Coronary artery (tissue), 2 donors: ENCODE data around the gene FAH.
A peak's percentile ranks its signal among the peaks of the same experiment; 100 is the strongest.

Experiments
- DNase-seq: peaks from one replicate; pipeline ENCODE4 v3.0.0-alpha.2; 2017; ENCODE audit warnings: low spot score
- H3K27ac ChIP-seq, 2 donors: fragments of 200-600 bp; sonication (generic); one replicate each; pipeline ENCODE4 v1.5.1; 2016 to 2019
- H3K4me3 ChIP-seq: fragments of 200-600 bp; sonication (generic); 2 replicates; pipeline ENCODE4 v1.5.1; 2016; ENCODE audit warnings: mild to moderate bottlenecking, moderate library complexity
- TF ChIP-seq, protein P1 (sequence below): fragments of 200-600 bp; sonication (generic); IDR thresholded peaks from one replicate; pipeline ENCODE4 v1.5.1; 2019; ENCODE audit warnings: antibody characterized with exemption

Gene FAH

DNA sequence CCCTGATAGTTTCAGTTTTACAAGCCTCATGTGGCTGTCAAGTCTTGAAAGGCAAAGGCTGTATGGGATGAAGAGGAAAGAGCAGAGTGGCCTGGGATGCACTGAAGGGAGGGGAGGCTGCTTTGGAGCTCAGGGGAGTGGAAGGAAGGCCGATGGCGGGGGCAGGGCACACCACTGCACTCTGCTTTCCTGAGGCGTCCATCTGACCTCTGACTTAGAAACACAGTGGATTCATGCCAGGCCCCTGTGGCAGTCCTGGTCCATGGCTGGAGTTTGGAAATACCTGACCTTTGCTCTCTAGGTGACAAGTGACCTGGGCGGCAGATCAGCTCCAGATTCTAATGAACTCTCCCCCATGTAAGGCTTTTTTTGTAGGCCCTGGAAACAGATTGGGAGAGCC is 19.0 kb downstream of the FAH start:
- Histone ChIP-seq H3K4me3 (no peak overlapping the region), H3K27ac (no peak overlapping the region)
- TF ChIP-seq, protein P1, sequence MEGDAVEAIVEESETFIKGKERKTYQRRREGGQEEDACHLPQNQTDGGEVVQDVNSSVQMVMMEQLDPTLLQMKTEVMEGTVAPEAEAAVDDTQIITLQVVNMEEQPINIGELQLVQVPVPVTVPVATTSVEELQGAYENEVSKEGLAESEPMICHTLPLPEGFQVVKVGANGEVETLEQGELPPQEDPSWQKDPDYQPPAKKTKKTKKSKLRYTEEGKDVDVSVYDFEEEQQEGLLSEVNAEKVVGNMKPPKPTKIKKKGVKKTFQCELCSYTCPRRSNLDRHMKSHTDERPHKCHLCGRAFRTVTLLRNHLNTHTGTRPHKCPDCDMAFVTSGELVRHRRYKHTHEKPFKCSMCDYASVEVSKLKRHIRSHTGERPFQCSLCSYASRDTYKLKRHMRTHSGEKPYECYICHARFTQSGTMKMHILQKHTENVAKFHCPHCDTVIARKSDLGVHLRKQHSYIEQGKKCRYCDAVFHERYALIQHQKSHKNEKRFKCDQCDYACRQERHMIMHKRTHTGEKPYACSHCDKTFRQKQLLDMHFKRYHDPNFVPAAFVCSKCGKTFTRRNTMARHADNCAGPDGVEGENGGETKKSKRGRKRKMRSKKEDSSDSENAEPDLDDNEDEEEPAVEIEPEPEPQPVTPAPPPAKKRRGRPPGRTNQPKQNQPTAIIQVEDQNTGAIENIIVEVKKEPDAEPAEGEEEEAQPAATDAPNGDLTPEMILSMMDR: no peak
- no peak for DNase-seq

DNA sequence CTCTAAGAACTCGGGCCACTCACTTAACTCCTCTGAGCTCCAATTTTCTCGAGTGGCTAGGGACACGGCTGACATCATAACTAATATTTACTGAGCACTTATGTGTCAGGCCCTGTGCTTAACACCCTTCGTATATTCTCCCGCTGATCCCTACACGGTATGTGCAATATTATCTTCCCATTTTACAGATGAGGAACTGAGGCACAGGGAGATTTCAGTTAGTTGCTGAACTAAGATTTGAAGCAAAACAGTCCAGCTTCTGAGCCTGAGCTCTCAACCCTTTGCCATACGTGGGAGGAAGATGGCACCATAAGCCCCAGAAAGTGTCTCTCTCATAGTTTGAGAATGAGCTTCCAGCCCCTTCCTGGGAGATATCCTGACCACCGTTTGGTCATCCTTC is 19.6 kb downstream of the FAH start:
- Histone ChIP-seq H3K27ac (peak overlapping the region; percentile 84 to 96), H3K4me3 (no peak overlapping the region)
- no peak for DNase-seq
- TF ChIP-seq, protein P1: no peak

DNA sequence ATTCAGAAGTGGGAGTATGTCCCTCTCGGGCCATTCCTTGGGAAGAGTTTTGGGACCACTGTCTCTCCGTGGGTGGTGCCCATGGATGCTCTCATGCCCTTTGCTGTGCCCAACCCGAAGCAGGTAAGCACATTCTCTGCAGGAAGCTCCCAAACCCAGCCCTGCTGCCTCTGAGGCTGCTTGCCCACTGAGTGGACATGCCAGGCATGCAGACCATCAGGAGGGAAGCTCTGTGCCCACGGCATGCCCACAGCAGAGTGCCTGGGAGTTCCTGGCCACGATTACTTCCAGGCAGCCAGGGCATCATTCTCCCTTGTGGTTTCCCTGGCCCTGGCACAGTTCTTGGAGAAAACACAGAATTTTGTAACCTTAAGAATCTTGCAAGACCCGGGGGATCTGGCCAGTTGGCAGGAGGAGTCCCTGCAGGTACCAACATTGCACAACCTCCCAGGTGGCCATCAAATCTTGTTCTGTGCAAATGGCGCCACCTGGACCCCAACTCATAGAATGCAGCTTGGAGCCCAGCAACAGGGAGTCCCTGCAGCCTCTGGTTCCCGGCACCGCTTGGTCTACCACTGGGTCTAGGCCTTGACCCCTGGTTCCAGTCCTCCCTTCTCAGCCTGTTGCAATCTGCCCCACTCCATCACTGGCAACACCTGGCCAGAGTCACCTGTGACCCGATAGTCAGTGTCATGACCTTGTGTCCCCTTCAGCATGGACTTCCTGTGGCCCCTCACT is 20.4 kb downstream of the FAH start:
- no peak for DNase-seq
- Histone ChIP-seq H3K4me3 (no peak overlapping the region), H3K27ac (peak overlapping the region; percentile 84 to 96)

DNA sequence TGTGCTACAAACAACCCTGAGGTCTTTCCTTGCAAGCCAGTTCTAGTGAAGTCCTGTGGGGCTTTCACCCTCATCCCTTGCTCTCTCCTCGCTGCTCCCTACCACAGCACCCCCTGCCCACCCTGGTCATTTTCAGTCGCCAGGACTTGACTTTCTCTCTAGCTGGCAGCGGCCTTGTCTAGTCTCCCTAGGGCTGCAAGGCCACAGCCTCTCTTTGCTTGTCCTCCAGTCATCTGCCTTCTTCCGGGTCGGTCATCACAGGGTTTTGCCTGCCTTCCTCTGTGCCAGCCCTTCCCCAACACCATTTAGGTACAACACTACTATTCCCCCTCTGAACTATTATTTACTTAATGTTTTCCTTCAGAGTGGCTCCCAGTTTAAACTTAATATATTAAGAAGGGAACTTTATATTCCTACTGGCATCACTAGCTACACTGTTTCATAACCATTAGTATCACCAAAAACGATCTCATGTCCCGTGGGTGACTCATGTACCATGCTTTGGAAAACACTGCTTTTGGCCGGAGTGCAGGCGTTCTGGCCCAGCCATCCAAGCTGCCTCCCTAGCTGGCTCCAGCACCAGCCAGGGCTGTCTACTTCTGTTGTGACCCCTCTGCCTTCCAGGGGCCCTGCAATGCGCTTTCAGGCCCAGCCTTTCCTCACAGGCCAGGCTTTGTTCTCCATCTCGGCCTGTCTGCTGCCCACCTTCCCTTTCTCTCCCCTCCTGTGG is 21.4 kb downstream of the FAH start:
- Histone ChIP-seq H3K4me3 (peak overlapping the region; percentile 1), H3K27ac (peak overlapping the region; percentile 84 to 96)
- peak; percentile 85 for DNase-seq
- TF ChIP-seq, protein P1: no peak

More for the DNA sequence above, 20.4 kb downstream of the FAH start:
- TF ChIP-seq, protein P1: peak; percentile 21

DNA sequence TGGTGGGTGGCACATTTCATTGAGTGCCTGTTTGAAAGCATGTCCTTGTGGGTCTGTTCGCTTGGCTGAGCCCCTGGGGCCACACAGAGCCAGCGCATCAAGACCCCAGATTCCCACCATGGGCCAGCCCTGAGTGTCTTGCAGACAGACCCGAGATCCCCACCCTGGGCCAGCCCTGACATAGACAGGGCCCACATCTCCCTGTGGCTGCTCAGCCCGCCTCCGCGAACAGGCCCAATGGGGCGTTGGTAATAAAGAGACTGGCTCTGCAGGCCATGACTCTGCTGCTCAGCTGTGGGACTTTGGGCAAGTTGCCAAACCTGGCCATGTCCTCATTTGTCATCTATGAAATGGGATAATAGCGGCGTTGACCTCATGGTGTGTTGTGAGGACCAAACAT is 22.6 kb downstream of the FAH start:
- Histone ChIP-seq H3K27ac (peak overlapping the region; percentile 84 to 96), H3K4me3 (no peak overlapping the region)
- DNase-seq: no peak
- TF ChIP-seq, protein P1: no peak

DNA sequence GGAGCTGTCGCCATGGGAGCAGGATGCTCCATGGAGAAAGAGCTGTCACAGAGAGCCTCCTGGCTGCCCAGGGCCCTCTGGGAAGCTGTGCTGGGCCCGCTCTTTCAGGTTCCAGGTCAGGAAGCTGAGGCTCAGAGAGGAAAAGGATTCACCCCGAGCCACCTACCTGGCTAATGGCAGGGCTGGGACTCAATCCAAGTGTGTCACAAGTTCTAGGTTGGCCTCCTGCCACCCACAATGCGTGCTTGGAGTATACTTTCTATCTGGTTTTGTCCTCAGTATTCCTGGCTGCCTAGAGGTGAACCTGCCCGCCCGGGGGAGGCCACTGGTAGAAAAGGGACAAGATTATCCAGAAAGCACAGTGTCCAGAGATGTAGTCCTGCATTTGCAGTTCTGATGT is 23.6 kb downstream of the FAH start:
- TF ChIP-seq, protein P1: no peak
- no peak overlapping the region for H3K27ac ChIP-seq
- no peak overlapping the region for H3K4me3 ChIP-seq
- no peak for DNase-seq

DNA sequence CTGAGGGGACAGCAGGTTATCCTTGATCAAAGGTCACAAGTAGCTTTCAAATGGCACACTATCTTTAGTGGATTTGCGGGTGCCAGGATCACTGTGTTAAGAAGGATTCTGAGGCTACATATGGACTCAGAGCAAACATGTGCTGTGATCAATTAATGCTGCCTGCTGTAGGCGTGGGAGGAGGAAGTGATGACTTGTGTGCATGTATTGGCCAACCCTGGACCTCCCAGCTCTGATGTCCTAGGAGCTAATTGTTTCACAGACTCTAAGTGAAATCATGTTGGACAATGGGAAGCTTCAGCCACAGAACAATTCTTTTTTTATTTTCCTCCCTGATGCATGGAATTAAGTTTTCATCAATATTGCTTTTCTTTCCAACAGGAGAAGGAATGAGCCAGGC is 24.4 kb downstream of the FAH start:
- no peak overlapping the region for H3K27ac ChIP-seq
- DNase-seq: no peak
- TF ChIP-seq, protein P1: no peak
- H3K4me3 ChIP-seq: no peak overlapping the region
